GM19395 (cell line): ENCODE measurements around the gene ME3.
A peak's percentile ranks its signal among the peaks of the same experiment; 100 is the strongest.
"Not testable (repeated sequence)": the region's sequence is repeated elsewhere in the genome, so short reads cannot be mapped to it uniquely, and the experiment has no call there.

Experiments
- ATAC-seq: cut with Tn5 transposase; IDR thresholded peaks from one replicate; pipeline ENCODE4 v1.9.1; 2021; ENCODE audit warnings: mild to moderate bottlenecking, moderate library complexity; ENCODE audit not compliant: unreplicated experiment

The ME3 gene

GRCh38 chr11:86565801-86566312 is 106.6 kb downstream of the ME3 start:
- ATAC-seq: no peak

- ATAC-seq: no peak
Observed at GRCh38 chr11:86565388-86565787, 107.0 kb downstream of the ME3 start.

- ATAC-seq: not testable (repeated sequence)
Observed at GRCh38 chr11:86562842-86563241, 109.6 kb downstream of the ME3 start.

GRCh38 chr11:86559311-86559945 is 113.0 kb downstream of the ME3 start:
- ATAC-seq: no peak

- ATAC-seq: no peak
Observed at GRCh38 chr11:86558841-86559240, 113.6 kb downstream of the ME3 start.

- no peak for ATAC-seq
Observed at GRCh38 chr11:86558207-86558606, 114.2 kb downstream of the ME3 start.

GRCh38 chr11:86555866-86556265 is 116.5 kb downstream of the ME3 start:
- no peak for ATAC-seq

GRCh38 chr11:86555401-86555800 is 117.0 kb downstream of the ME3 start:
- no peak for ATAC-seq

- no peak for ATAC-seq
Observed at GRCh38 chr11:86553265-86553664, 119.2 kb downstream of the ME3 start.

GRCh38 chr11:86551288-86552092 is 120.9 kb downstream of the ME3 start:
- peak; percentile 81 for ATAC-seq

GRCh38 chr11:86550757-86551156 is 121.7 kb downstream of the ME3 start:
- no peak for ATAC-seq

- ATAC-seq: no peak
Observed at GRCh38 chr11:86548271-86548917, 124.0 kb downstream of the ME3 start.

- ATAC-seq: no peak
Observed at GRCh38 chr11:86547727-86548126, 124.7 kb downstream of the ME3 start.

- ATAC-seq: not testable (repeated sequence)
Observed at GRCh38 chr11:86541299-86541698, 131.1 kb downstream of the ME3 start.

- no peak for ATAC-seq
Observed at GRCh38 chr11:86538223-86538548, 134.2 kb downstream of the ME3 start.

GRCh38 chr11:86537541-86538222 is 134.7 kb downstream of the ME3 start:
- ATAC-seq: no peak

GRCh38 chr11:86535773-86536172 is 136.6 kb downstream of the ME3 start:
- no peak for ATAC-seq

- ATAC-seq: no peak
Observed at GRCh38 chr11:86524620-86525352, 147.6 kb downstream of the ME3 start.

GRCh38 chr11:86523738-86524619 is 148.4 kb downstream of the ME3 start:
- ATAC-seq: no peak

- ATAC-seq: not testable (repeated sequence)
Observed at GRCh38 chr11:86522512-86522911, 149.9 kb downstream of the ME3 start.
